Right renal cortex interstitium (tissue), 3 donors: ENCODE measurements around the gene LYPD4. TPM values are rescaled to one million over a fixed set of nuclear protein-coding genes. Genes with fewer than 3 reads are reported as not detected.

Experiments
- DNase-seq, 3 donors: peaks; one replicate each; pipeline ENCODE4 v3.0.0-alpha.2; 2013; ENCODE audit warnings: low read depth in 3 of 3, low spot score in 2 of 3
- polyA plus RNA-seq, 3 donors: library from polyadenylated mRNA; unstranded; fragments of 120-200 nt; gene quantifications; one replicate each; pipeline ENCODE4 v1.2.1, GENCODE V29; 2013; ENCODE audit not compliant: insufficient read length in 3 of 3

Gene LYPD4
- polyA plus RNA-seq: not detected

- DNase-seq: no peak
Measured at GRCh38 chr19:41844601-41845000, at the start of gene LYPD4. Gene LYPD4, minus strand, starts transcription at chr19:41844683. Its CDS starts 5,398 bp downstream, at chr19:41839285.

GRCh38 chr19:41893899-41894298 is 49.4 kb upstream of the LYPD4 start:
- no peak for DNase-seq

- no peak for DNase-seq
Measured at GRCh38 chr19:41892173-41892902, 47.9 kb upstream of the LYPD4 start.

- no peak for DNase-seq
Measured at GRCh38 chr19:41890936-41891335, 46.5 kb upstream of the LYPD4 start.

GRCh38 chr19:41889896-41890295 is 45.4 kb upstream of the LYPD4 start:
- DNase-seq: no peak

- DNase-seq: no peak
Measured at GRCh38 chr19:41888926-41889325, 44.4 kb upstream of the LYPD4 start.

- DNase-seq: no peak
Measured at GRCh38 chr19:41887711-41888382, 43.4 kb upstream of the LYPD4 start.

- no peak for DNase-seq
Measured at GRCh38 chr19:41886761-41887710, 42.6 kb upstream of the LYPD4 start.

- peak; percentile 74 to 86 (median 78) for DNase-seq
Measured at GRCh38 chr19:41883821-41884733, 39.6 kb upstream of the LYPD4 start.

GRCh38 chr19:41883463-41883820 is 39.0 kb upstream of the LYPD4 start:
- no peak for DNase-seq

- no peak for DNase-seq
Measured at GRCh38 chr19:41882568-41883462, 38.3 kb upstream of the LYPD4 start, which contains the start of gene ARHGEF1. Gene ARHGEF1, plus strand, starts transcription at chr19:41883184. Its CDS starts 4,899 bp downstream, at chr19:41888083.

GRCh38 chr19:41880329-41880708 is 35.8 kb upstream of the LYPD4 start:
- no peak for DNase-seq

GRCh38 chr19:41879670-41880328 is 35.3 kb upstream of the LYPD4 start:
- no peak for DNase-seq

- DNase-seq: no peak
Measured at GRCh38 chr19:41879080-41879479, 34.6 kb upstream of the LYPD4 start.

GRCh38 chr19:41877916-41878905 is 33.7 kb upstream of the LYPD4 start:
- no peak for DNase-seq

GRCh38 chr19:41876847-41877832 is 32.7 kb upstream of the LYPD4 start, which contains the start of gene CD79A:
Gene CD79A, plus strand, starts transcription at chr19:41877279. Its CDS starts 26 bp downstream, at chr19:41877305.
- DNase-seq: no peak
